SK-N-SH (cell line): Measurements from ENCODE around the gene ITGA1.

Experiments
- EP300 ChIP-seq, 2 experiments: IDR thresholded peaks; 2 replicates each; pipeline versions ENCODE4 v1.4.0 to v1.6.1; 2012; ENCODE audit warnings: borderline replicate concordance in 1 of 2, low read depth in 1 of 2, low read length in 1 of 2
- EZH2phosphoT487 ChIP-seq: fragments of 200-600 bp; sonication (generic); IDR thresholded peaks from 2 replicates; pipeline ENCODE4 v1.6.1; 2017; ENCODE audit warnings: low read depth, mixed run types, mild to moderate bottlenecking, antibody characterized with exemption, moderate library complexity, borderline replicate concordance
- FOXJ3 ChIP-seq: sonication (generic); formaldehyde crosslinking; IDR thresholded peaks from 2 replicates; pipeline ENCODE4 v1.5.1; 2020; ENCODE audit warnings: mild to moderate bottlenecking, missing genetic modification reagents
- GABPA ChIP-seq: IDR thresholded peaks from 2 replicates; pipeline ENCODE4 v1.4.0; 2012; ENCODE audit warnings: low read depth, mild to moderate bottlenecking
- SIN3A ChIP-seq: IDR thresholded peaks from 2 replicates; pipeline ENCODE4 v1.6.1; 2012; ENCODE audit warnings: low read depth, mild to moderate bottlenecking, low read length, moderate library complexity, borderline replicate concordance
- TAF1 ChIP-seq: IDR thresholded peaks from 2 replicates; pipeline ENCODE4 v1.6.1; 2012; ENCODE audit warnings: low read depth, mild to moderate bottlenecking, low read length, moderate library complexity, borderline replicate concordance
- TEAD4 ChIP-seq: IDR thresholded peaks from 2 replicates; pipeline ENCODE4 v1.4.0; 2012; ENCODE audit warnings: mild to moderate bottlenecking, borderline replicate concordance; ENCODE audit not compliant: insufficient read depth
- TF ChIP-seq, protein P1 (sequence below): IDR thresholded peaks from 2 replicates; pipeline ENCODE4 v1.6.1; 2012; ENCODE audit warnings: mild to moderate bottlenecking, low read depth, low read length, moderate library complexity
- TF ChIP-seq, protein P2 (sequence below): fragments of 200-600 bp; sonication (generic); IDR thresholded peaks from 2 replicates; pipeline ENCODE4 v1.6.1; 2017; ENCODE audit warnings: antibody characterized with exemption, mild to moderate bottlenecking, moderate library complexity
- TF ChIP-seq, protein P3 (sequence below): IDR thresholded peaks from 2 replicates; pipeline ENCODE4 v1.4.0; 2012; ENCODE audit warnings: low read depth

DNA sequence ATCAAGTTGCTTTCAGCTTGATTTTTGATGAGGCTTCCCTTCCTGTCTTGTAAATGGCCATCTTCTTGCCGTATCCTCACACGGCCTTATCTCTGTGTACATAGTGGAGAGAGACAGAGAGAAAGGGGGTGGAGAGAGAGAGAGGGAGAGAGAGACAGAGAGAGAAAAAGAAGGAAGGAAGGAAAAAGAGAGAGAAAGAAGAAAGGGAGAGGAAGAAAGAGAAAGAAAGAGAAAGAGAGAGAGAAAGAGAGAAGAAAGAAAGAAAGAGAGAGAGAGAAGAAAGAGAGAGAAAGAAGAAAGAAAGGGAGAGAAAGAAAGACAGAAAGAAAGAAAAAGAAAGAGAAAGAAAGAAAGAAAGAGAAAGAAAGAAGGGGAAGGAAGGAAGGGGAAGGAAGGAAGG is 46.6 kb downstream of the ITGA1 start:
- TF ChIP-seq TEAD4 (no peak), EZH2phosphoT487 (no peak), TAF1 (no peak), GABPA (no peak), EP300 (IDR thresholded peaks at IDR 0.05; ENCODE audit: borderline replicate concordance in 1 of 2, low read depth in 1 of 2, low read length in 1 of 2) (no peak), SIN3A (no peak), FOXJ3 (CRISPR knock-in tag) (no peak)
- TF ChIP-seq, protein P1, sequence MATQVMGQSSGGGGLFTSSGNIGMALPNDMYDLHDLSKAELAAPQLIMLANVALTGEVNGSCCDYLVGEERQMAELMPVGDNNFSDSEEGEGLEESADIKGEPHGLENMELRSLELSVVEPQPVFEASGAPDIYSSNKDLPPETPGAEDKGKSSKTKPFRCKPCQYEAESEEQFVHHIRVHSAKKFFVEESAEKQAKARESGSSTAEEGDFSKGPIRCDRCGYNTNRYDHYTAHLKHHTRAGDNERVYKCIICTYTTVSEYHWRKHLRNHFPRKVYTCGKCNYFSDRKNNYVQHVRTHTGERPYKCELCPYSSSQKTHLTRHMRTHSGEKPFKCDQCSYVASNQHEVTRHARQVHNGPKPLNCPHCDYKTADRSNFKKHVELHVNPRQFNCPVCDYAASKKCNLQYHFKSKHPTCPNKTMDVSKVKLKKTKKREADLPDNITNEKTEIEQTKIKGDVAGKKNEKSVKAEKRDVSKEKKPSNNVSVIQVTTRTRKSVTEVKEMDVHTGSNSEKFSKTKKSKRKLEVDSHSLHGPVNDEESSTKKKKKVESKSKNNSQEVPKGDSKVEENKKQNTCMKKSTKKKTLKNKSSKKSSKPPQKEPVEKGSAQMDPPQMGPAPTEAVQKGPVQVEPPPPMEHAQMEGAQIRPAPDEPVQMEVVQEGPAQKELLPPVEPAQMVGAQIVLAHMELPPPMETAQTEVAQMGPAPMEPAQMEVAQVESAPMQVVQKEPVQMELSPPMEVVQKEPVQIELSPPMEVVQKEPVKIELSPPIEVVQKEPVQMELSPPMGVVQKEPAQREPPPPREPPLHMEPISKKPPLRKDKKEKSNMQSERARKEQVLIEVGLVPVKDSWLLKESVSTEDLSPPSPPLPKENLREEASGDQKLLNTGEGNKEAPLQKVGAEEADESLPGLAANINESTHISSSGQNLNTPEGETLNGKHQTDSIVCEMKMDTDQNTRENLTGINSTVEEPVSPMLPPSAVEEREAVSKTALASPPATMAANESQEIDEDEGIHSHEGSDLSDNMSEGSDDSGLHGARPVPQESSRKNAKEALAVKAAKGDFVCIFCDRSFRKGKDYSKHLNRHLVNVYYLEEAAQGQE = no peak
- TF ChIP-seq, protein P2, sequence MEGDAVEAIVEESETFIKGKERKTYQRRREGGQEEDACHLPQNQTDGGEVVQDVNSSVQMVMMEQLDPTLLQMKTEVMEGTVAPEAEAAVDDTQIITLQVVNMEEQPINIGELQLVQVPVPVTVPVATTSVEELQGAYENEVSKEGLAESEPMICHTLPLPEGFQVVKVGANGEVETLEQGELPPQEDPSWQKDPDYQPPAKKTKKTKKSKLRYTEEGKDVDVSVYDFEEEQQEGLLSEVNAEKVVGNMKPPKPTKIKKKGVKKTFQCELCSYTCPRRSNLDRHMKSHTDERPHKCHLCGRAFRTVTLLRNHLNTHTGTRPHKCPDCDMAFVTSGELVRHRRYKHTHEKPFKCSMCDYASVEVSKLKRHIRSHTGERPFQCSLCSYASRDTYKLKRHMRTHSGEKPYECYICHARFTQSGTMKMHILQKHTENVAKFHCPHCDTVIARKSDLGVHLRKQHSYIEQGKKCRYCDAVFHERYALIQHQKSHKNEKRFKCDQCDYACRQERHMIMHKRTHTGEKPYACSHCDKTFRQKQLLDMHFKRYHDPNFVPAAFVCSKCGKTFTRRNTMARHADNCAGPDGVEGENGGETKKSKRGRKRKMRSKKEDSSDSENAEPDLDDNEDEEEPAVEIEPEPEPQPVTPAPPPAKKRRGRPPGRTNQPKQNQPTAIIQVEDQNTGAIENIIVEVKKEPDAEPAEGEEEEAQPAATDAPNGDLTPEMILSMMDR = no peak
- TF ChIP-seq, protein P3, sequence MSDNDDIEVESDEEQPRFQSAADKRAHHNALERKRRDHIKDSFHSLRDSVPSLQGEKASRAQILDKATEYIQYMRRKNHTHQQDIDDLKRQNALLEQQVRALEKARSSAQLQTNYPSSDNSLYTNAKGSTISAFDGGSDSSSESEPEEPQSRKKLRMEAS = no peak
